Caco-2 (cell line): Measurements from ENCODE around the gene PTTG1IP. TPM values are rescaled to one million over a fixed set of nuclear protein-coding genes. Genes with fewer than 3 reads are reported as not detected.

Experiments
- BruUV-seq: library from RNA; stranded (reverse); fragments of 400-500 nt; replicated peaks from 2 replicates; lab custom pipeline; 2021; lab: Mats Ljungman, UMichigan
- CTCF ChIA-PET: fragments of 300-600 bp; sonication (Branson Sonifier 250); formaldehyde crosslinking; loops from one replicate; lab custom pipeline; 2022; ENCODE audit warnings: antibody characterized with exemption; lab: Charles Lee
- POLR2A ChIA-PET: fragments of 300-600 bp; sonication (Branson Sonifier 250); formaldehyde crosslinking; loops from one replicate; lab custom pipeline; 2022; ENCODE audit warnings: antibody characterized with exemption; lab: Charles Lee
- DNase-seq, 2 experiments: peaks; one replicate each; pipeline versions ENCODE4 v3.0.0 to v3.0.0-alpha.2; 2020 to 2022
- H3K27me3 ChIP-seq: replicated peaks from 2 replicates; pipeline ENCODE4 v1.6.0; 2011; ENCODE audit warnings: low read length; ENCODE audit not compliant: control insufficient read depth, insufficient read depth
- H3K36me3 ChIP-seq: 2 replicates; pipeline ENCODE4 v1.5.1; 2011; ENCODE audit warnings: low read length; ENCODE audit not compliant: control insufficient read depth, insufficient read depth
- H3K4me1 ChIP-seq: fragments of 250-450 bp; sonication (Bioruptor Pico); 2 replicates; pipeline ENCODE4 v1.5.1; 2020; ENCODE audit warnings: mild to moderate bottlenecking
- H3K4me3 ChIP-seq: 2 replicates; pipeline ENCODE4 v1.5.1; 2011; ENCODE audit warnings: low read depth, mild to moderate bottlenecking, control low read depth, low read length
- H3K9me3 ChIP-seq: fragments of 250-450 bp; sonication (Bioruptor Pico); 2 replicates; pipeline ENCODE4 v1.5.1; 2020; ENCODE audit warnings: mild to moderate bottlenecking, moderate library complexity
- H3K27ac Mint-ChIP-seq: one replicate; pipeline ENCODE4 v1.8.0; 2022; ENCODE audit warnings: mixed read lengths; ENCODE audit not compliant: unreplicated experiment
- H3K27me3 Mint-ChIP-seq: one replicate; pipeline ENCODE4 v1.8.0; 2022; ENCODE audit warnings: mixed read lengths; ENCODE audit not compliant: insufficient read depth, unreplicated experiment
- H3K36me3 Mint-ChIP-seq: one replicate; pipeline ENCODE4 v1.8.0; 2022; ENCODE audit warnings: mild to moderate bottlenecking, mixed read lengths; ENCODE audit not compliant: insufficient read depth, unreplicated experiment
- H3K4me1 Mint-ChIP-seq: one replicate; pipeline ENCODE4 v1.8.0; 2022; ENCODE audit warnings: low read depth, mixed read lengths; ENCODE audit not compliant: unreplicated experiment
- H3K4me3 Mint-ChIP-seq: one replicate; pipeline ENCODE4 v1.8.0; 2022; ENCODE audit warnings: mild to moderate bottlenecking, moderate library complexity, mixed read lengths; ENCODE audit not compliant: unreplicated experiment
- H3K9me3 Mint-ChIP-seq: one replicate; pipeline ENCODE4 v1.8.0; 2022; ENCODE audit warnings: mixed read lengths; ENCODE audit not compliant: unreplicated experiment
- intact Hi-C: fragments of 100-400 bp; cut with micrococcal nuclease; formaldehyde crosslinking; loops from one replicate; pipeline ENCODE4 v1.10.0; 2022; ENCODE audit not compliant: unreplicated experiment
- total RNA-seq: library from RNA; stranded (reverse); gene quantifications from 2 replicates; pipeline ENCODE4 v1.2.3, GENCODE V29; 2022
- TF ChIP-seq, protein P1 (sequence below), 2 experiments: fragments of 200-600 bp in 1 of 2; IDR thresholded peaks; 1 replicate in 1 of 2; 2 replicates in 1 of 2; pipeline versions ENCODE4 v1.5.1 to v1.8.0; 2011 to 2022; ENCODE audit warnings: antibody characterized with exemption in 1 of 2, control low read depth in 1 of 2, inconsistent platforms in 1 of 2, low read depth in 1 of 2, low read length in 1 of 2, mild to moderate bottlenecking in 1 of 2, moderate library complexity in 1 of 2; ENCODE audit not compliant: insufficient read depth in 1 of 2, severe bottlenecking in 1 of 2, unreplicated experiment in 1 of 2

The PTTG1IP gene
- total RNA-seq, 1 experiment from 2014 or later = 296 TPM

DNA sequence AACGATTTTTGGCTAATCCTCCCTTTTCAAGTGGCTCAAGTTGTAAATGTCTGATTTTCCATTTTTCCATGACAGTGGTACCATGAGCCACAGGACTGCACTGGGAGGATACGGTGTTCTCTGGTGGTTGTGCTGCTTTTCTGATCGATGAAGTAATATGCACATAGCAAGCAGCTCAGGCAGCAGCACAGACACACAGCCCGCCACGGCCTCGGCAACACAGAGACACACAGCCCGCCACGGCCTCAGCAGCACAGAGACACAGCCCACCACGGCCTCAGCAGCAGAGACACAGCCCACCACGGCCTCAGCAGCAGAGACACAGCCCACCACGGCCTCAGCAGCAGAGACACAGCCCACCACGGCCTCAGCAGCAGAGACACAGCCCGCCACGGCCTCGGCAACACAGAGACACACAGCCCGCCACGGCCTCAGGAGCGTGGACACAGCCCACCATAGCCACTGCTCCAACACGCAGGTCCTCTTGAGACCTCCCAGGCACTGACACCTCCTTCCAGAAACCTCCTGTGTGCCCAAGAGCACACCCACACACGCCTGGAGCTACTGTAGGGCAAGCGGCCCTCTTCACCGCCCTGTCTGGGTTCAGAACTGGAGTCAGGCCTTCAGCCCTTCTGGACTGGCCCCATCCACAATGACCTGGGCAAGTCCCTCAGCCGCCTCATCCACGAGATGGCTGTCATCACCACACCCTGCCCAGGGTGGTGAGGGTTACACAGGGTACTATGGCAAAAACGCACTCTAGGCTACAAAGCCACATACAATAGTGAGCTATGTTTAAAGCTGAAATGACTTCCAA, 10.4 kb downstream of the PTTG1IP start:
- Mint-ChIP-seq H3K27ac (no peak overlapping the region), H3K27me3 (no peaks in the 10 kb centered on the region), H3K9me3 (no peaks in the 10 kb centered on the region), H3K36me3 (peaks cover 96% of the 10 kb centered on the region), H3K4me1 (peaks cover 25% of the 10 kb centered on the region), H3K4me3 (no peak overlapping the region)
- Histone ChIP-seq H3K36me3 (no peaks in the 10 kb centered on the region; the same call in none of the 2 replicates), H3K4me3 (no peak overlapping the region), H3K27me3 (no peaks in the 10 kb centered on the region), H3K4me1 (peaks cover 15% of the 10 kb centered on the region), H3K9me3 (no peaks in the 10 kb centered on the region)
- TF ChIP-seq, protein P1, sequence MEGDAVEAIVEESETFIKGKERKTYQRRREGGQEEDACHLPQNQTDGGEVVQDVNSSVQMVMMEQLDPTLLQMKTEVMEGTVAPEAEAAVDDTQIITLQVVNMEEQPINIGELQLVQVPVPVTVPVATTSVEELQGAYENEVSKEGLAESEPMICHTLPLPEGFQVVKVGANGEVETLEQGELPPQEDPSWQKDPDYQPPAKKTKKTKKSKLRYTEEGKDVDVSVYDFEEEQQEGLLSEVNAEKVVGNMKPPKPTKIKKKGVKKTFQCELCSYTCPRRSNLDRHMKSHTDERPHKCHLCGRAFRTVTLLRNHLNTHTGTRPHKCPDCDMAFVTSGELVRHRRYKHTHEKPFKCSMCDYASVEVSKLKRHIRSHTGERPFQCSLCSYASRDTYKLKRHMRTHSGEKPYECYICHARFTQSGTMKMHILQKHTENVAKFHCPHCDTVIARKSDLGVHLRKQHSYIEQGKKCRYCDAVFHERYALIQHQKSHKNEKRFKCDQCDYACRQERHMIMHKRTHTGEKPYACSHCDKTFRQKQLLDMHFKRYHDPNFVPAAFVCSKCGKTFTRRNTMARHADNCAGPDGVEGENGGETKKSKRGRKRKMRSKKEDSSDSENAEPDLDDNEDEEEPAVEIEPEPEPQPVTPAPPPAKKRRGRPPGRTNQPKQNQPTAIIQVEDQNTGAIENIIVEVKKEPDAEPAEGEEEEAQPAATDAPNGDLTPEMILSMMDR (IDR thresholded peaks at IDR 0.05; ENCODE audit: insufficient read depth in 1 of 2, low read depth in 1 of 2, low read length in 1 of 2, severe bottlenecking in 1 of 2, unreplicated experiment in 1 of 2) = no peak
- intact Hi-C loops = no loop called here
- no peak for DNase-seq
- ChIA-PET CTCF (no interaction called here), POLR2A (no interaction called here)
- no TSS peak for BruUV-seq

DNA sequence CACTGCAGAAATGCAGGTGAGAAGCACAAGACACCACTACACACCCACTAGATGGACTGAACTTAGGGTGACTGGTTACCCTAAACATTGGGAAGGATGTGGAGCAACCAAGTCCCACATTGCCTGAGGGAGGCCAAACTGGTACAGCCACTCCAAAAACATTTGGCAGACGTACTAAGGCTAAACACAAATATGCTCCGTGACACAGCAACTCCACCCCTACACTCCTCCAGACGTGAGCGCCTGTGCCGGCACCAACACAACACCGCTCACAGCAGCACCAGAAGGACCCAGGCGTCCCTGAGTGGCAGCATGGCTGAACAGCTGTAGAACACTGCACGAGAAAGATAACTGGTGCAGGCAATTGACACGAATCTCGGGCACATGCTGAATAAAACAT, 14.7 kb downstream of the PTTG1IP start:
- intact Hi-C loops = no loop called here
- Mint-ChIP-seq H3K27me3 (no peaks in the 10 kb centered on the region), H3K27ac (no peak overlapping the region), H3K4me3 (no peak overlapping the region), H3K36me3 (peaks cover 86% of the 10 kb centered on the region), H3K4me1 (peaks cover 5% of the 10 kb centered on the region), H3K9me3 (no peaks in the 10 kb centered on the region)
- Histone ChIP-seq H3K4me3 (no peak overlapping the region), H3K36me3 (no peaks in the 10 kb centered on the region; the same call in none of the 2 replicates), H3K9me3 (no peaks in the 10 kb centered on the region), H3K4me1 (no peaks in the 10 kb centered on the region), H3K27me3 (no peaks in the 10 kb centered on the region)
- ChIA-PET CTCF (no interaction called here), POLR2A (no interaction called here)
- no TSS peak for BruUV-seq
- TF ChIP-seq, protein P1 (IDR thresholded peaks at IDR 0.05; ENCODE audit: insufficient read depth in 1 of 2, low read depth in 1 of 2, low read length in 1 of 2, severe bottlenecking in 1 of 2, unreplicated experiment in 1 of 2) = no peak
- DNase-seq = no peak

DNA sequence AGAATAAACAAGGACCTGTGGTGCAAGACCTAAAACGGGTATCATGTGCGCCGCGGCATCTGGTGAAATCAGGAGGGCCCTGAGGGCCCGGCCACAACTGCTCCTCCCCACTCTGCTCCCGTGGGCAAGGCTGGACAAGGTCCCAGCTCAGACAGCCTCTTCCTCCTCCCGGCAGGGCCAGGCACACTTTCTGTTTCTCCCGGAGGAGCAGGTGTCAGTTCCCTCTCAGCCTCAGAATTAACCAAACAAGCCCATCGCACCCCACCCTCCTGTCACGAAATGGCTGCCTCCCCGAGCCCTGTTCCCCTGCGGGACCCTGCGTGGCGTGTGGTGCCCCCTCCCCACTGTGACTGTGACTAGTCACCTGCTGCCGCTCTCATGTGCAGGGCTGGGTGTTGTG, 15.2 kb downstream of the PTTG1IP start:
- peaks cover 5% of the 10 kb centered on the region for H3K4me1 Mint-ChIP-seq
- H3K36me3 ChIP-seq = no peaks in the 10 kb centered on the region; the same call in 1 of the 2 replicates
- TF ChIP-seq, protein P1 (IDR thresholded peaks at IDR 0.05; ENCODE audit: insufficient read depth in 1 of 2, low read depth in 1 of 2, low read length in 1 of 2, severe bottlenecking in 1 of 2, unreplicated experiment in 1 of 2) = no peak
- H3K4me3 ChIP-seq = no peak overlapping the region
- H3K27me3 ChIP-seq = no peaks in the 10 kb centered on the region
- POLR2A ChIA-PET = no interaction called here
- intact Hi-C loops = no loop called here
- no peaks in the 10 kb centered on the region for H3K9me3 Mint-ChIP-seq
- H3K36me3 Mint-ChIP-seq = peaks cover 86% of the 10 kb centered on the region
- H3K4me3 Mint-ChIP-seq = no peak overlapping the region
- H3K27me3 Mint-ChIP-seq = no peaks in the 10 kb centered on the region
- no TSS peak for BruUV-seq
- no peak overlapping the region for H3K27ac Mint-ChIP-seq
- no peaks in the 10 kb centered on the region for H3K9me3 ChIP-seq
- CTCF ChIA-PET = no interaction called here
- DNase-seq = no peak
- no peaks in the 10 kb centered on the region for H3K4me1 ChIP-seq
